Loucy (cell line): ENCODE measurements around the gene NELFB.
"Not testable (repeated sequence)": the region's sequence is repeated elsewhere in the genome, so short reads cannot be mapped to it uniquely, and the experiment has no call there.

Source experiments
- H2AFZ ChIP-seq: fragments of 200-600 bp; sonication (generic); 2 replicates; pipeline ENCODE4 v1.6.0; 2016; ENCODE audit warnings: antibody characterized with exemption, mild to moderate bottlenecking, low read length, moderate library complexity
- H3F3A ChIP-seq: fragments of 200-600 bp; 2 replicates; pipeline ENCODE4 v1.6.0; 2016; ENCODE audit warnings: antibody characterized with exemption, low read depth, mild to moderate bottlenecking
- H3K27me3 ChIP-seq: fragments of 200-600 bp; sonication (generic); 2 replicates; pipeline ENCODE4 v1.6.1; 2014; ENCODE audit warnings: low read length, mild to moderate bottlenecking; ENCODE audit not compliant: insufficient read depth, poor library complexity, severe bottlenecking
- H3K36me3 ChIP-seq: fragments of 200-600 bp; sonication (generic); 2 replicates; pipeline ENCODE4 v1.6.1; 2016; ENCODE audit warnings: low read length; ENCODE audit not compliant: insufficient read depth
- H3K4me1 ChIP-seq: fragments of 200-600 bp; sonication (generic); 2 replicates; pipeline ENCODE4 v1.5.1; 2014; ENCODE audit warnings: low read length, mild to moderate bottlenecking; ENCODE audit not compliant: insufficient read depth, poor library complexity, severe bottlenecking
- H3K4me2 ChIP-seq: fragments of 200-600 bp; sonication (generic); 2 replicates; pipeline ENCODE4 v1.6.0; 2014; ENCODE audit warnings: antibody characterized with exemption, low read length, low read depth, mild to moderate bottlenecking; ENCODE audit not compliant: poor library complexity, severe bottlenecking
- H3K4me3 ChIP-seq: fragments of 200-600 bp; sonication (generic); 2 replicates; pipeline ENCODE4 v1.5.1; 2014; ENCODE audit warnings: low read length, mild to moderate bottlenecking, mixed read lengths; ENCODE audit not compliant: poor library complexity, severe bottlenecking
- H3K79me2 ChIP-seq: fragments of 200-600 bp; sonication (generic); 2 replicates; pipeline ENCODE4 v1.6.1; 2014; ENCODE audit warnings: low read length; ENCODE audit not compliant: insufficient read depth
- H3K9ac ChIP-seq: fragments of 200-600 bp; sonication (generic); 2 replicates; pipeline ENCODE4 v1.6.0; 2014; ENCODE audit warnings: mild to moderate bottlenecking, low read depth, low read length, moderate library complexity; ENCODE audit not compliant: poor library complexity, severe bottlenecking
- H3K9me2 ChIP-seq: fragments of 200-600 bp; sonication (generic); replicated peaks from 2 replicates; pipeline ENCODE4 v1.6.1; 2016; ENCODE audit warnings: low read depth, low read length, mixed read lengths
- H3K9me3 ChIP-seq: fragments of 200-600 bp; sonication (generic); 2 replicates; pipeline ENCODE4 v1.6.1; 2014; ENCODE audit warnings: mild to moderate bottlenecking, antibody characterized with exemption, low read length, low read depth; ENCODE audit not compliant: insufficient read depth
- H4K20me1 ChIP-seq: fragments of 200-600 bp; sonication (generic); 2 replicates; pipeline ENCODE4 v1.6.0; 2014; ENCODE audit warnings: antibody characterized with exemption, low read length, mild to moderate bottlenecking; ENCODE audit not compliant: insufficient read depth, poor library complexity, severe bottlenecking
- EZH2phosphoT487 ChIP-seq: fragments of 200-600 bp; IDR thresholded peaks from 2 replicates; pipeline ENCODE4 v1.6.1; 2018; ENCODE audit warnings: antibody characterized with exemption, mild to moderate bottlenecking, moderate library complexity, borderline replicate concordance
- TF ChIP-seq, protein P1 (sequence below): fragments of 200-600 bp; sonication (generic); conservative IDR thresholded peaks from 2 replicates; pipeline ENCODE4 v1.5.1; 2014; ENCODE audit warnings: mild to moderate bottlenecking, antibody characterized with exemption, low read length

NELFB gene

DNA sequence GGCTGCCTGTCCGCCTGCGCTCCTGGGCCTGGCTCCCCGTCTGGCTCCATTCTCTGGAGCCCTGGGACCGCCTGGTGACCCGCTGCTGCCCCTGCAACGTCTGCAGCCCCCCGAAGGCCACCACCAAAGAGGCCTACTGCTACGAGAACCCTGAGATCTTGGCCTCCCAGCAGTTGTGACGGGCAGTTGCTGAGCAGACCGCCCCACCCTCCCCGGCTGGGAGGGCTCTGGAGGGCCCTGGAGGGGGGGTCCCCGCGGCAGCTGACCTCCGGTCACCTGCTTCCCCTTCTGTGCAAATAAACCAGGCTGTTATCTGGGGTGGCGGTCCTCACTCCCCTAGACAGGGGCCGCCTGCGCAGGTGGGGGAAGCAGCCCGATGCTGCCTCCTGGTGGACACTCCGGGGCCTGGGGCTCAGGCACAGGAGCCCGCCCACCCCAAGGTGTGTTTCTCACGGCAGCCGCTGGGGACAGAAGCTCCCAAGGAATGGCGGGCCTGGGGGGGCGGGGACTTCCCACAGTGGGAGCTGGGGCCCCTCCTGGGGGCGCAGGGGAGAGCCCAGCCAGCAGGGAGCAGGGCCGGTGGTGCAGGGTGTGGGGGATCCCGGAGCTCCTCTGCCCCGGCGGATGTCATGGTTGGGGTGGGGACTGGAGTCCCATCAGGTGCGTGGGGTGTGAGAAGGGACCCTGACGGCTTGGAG lies 18.7 kb upstream of the NELFB start:
- TF ChIP-seq, protein P1, sequence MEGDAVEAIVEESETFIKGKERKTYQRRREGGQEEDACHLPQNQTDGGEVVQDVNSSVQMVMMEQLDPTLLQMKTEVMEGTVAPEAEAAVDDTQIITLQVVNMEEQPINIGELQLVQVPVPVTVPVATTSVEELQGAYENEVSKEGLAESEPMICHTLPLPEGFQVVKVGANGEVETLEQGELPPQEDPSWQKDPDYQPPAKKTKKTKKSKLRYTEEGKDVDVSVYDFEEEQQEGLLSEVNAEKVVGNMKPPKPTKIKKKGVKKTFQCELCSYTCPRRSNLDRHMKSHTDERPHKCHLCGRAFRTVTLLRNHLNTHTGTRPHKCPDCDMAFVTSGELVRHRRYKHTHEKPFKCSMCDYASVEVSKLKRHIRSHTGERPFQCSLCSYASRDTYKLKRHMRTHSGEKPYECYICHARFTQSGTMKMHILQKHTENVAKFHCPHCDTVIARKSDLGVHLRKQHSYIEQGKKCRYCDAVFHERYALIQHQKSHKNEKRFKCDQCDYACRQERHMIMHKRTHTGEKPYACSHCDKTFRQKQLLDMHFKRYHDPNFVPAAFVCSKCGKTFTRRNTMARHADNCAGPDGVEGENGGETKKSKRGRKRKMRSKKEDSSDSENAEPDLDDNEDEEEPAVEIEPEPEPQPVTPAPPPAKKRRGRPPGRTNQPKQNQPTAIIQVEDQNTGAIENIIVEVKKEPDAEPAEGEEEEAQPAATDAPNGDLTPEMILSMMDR, result peak; percentile 96
- no peak for TF ChIP-seq EZH2phosphoT487
- Histone ChIP-seq H3K9ac (peak overlapping the region; percentile 55), H3K9me3 (no peaks in the 10 kb centered on the region), H2AFZ (no peak overlapping the region), H3K36me3 (no peaks in the 10 kb centered on the region), H3K79me2 (peaks cover 25% of the 10 kb centered on the region; the same call in 1 of the 2 replicates), H3K27me3 (no peaks in the 10 kb centered on the region), H3K4me3 (peak overlapping the region; percentile 57), H3K9me2 (no peaks in the 10 kb centered on the region), H3F3A (0 out of 2 replicates have a peak, but pooled peaks cover 6% of the 10 kb centered on the region), H3K4me1 (peaks cover 25% of the 10 kb centered on the region), H4K20me1 (no peaks in the 10 kb centered on the region), H3K4me2 (peak overlapping the region; percentile 75)

DNA sequence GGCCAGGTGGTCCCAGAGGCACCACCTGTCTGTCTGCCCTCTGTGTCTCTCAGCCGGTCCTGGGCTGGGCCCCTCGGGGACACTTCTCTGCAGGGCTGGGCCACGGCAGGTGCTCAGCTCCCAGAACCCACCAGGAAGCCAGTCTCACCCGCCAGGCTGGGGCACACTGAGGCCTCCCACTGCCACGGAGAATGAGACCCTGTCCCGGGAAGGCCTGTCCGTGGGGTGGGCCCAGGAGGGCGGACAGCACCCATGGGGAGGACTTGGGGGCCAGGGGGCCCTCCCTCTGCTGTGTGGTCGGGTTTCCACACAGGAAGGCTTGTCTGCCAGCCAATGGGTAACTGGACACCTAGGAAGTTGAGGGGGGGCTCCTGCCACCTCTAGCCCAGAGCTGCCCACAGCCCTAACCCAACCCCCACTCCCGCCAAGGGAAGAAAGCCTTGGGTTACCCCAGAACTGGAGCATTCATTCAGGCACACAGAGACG lies 18.1 kb upstream of the NELFB start:
- Histone ChIP-seq H3K36me3 (peaks cover 2% of the 10 kb centered on the region; the same call in 1 of the 2 replicates), H3K9me2 (no peaks in the 10 kb centered on the region), H3K4me2 (peak overlapping the region; percentile 75), H3K9me3 (no peaks in the 10 kb centered on the region), H3K4me3 (peak overlapping the region; percentile 57), H4K20me1 (peaks cover 4% of the 10 kb centered on the region), H3K79me2 (peaks cover 30% of the 10 kb centered on the region), H3K4me1 (peaks cover 25% of the 10 kb centered on the region), H3F3A (0 out of 2 replicates have a peak, but pooled peaks cover 6% of the 10 kb centered on the region), H2AFZ (no peak overlapping the region), H3K9ac (peak overlapping the region; percentile 55), H3K27me3 (no peaks in the 10 kb centered on the region)
- TF ChIP-seq, protein P1, result no peak
- TF ChIP-seq EZH2phosphoT487, result no peak

DNA sequence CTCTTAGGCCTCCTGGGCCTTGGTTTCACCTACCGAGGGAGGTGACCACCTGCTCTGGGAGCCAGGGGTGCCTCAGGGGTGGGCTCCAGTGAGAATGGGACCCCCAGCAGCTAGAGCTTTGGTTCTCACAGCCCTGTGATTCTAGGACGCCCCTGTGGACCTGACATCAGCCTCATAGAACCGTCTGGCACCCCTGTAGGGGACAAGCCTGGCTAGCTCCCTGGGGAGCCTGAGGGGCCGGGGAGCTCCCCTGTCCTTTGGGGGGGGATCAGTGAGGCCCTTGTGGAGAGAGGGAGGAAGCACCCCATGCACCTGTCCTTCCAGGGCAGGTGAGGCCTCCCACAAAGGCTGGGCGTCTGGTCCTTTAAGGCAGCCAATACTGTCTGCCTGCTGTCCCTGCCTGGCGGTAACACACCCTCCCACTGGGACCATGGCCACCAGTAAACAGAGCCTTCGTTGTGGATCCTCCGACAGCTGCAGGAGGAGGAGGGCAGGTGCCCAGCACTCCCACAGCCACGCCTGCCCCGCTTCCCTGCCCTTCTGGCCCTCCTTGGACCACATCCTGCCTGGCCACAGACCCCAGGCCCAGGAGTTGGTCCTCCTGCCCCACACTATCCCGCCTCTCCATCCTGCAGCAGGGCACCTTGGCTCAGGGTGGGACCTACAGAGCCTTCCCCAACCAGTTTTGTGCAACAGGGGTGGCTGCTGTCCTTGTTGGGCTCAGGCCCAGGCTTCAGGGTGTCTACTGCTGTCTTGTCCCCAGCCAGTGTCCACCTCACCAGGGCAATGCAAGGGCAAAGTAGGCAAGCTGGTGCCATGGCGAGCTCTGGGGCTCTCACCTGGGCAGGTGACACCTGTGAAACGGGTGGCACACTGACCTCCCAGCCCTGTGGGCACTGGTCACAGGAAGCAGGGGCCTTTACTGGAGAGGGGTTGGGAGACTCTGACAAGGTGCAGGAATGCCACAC lies 17.1 kb upstream of the NELFB start:
- TF ChIP-seq, protein P1, result no peak
- TF ChIP-seq EZH2phosphoT487, result no peak
- no peaks in the 10 kb centered on the region for H3K9me3 ChIP-seq
- H3K4me3 ChIP-seq, result no peak overlapping the region
- 0 out of 2 replicates have a peak, but pooled peaks cover 6% of the 10 kb centered on the region for H3F3A ChIP-seq
- peaks cover 15% of the 10 kb centered on the region for H4K20me1 ChIP-seq
- peaks cover 41% of the 10 kb centered on the region for H3K79me2 ChIP-seq
- peak overlapping the region; percentile 55 for H3K9ac ChIP-seq
- H3K4me1 ChIP-seq, result peaks cover 32% of the 10 kb centered on the region
- no peaks in the 10 kb centered on the region for H3K9me2 ChIP-seq
- peak overlapping the region; percentile 75 for H3K4me2 ChIP-seq
- no peaks in the 10 kb centered on the region for H3K27me3 ChIP-seq
- no peak overlapping the region for H2AFZ ChIP-seq
- peaks cover 13% of the 10 kb centered on the region; the same call in 1 of the 2 replicates for H3K36me3 ChIP-seq

DNA sequence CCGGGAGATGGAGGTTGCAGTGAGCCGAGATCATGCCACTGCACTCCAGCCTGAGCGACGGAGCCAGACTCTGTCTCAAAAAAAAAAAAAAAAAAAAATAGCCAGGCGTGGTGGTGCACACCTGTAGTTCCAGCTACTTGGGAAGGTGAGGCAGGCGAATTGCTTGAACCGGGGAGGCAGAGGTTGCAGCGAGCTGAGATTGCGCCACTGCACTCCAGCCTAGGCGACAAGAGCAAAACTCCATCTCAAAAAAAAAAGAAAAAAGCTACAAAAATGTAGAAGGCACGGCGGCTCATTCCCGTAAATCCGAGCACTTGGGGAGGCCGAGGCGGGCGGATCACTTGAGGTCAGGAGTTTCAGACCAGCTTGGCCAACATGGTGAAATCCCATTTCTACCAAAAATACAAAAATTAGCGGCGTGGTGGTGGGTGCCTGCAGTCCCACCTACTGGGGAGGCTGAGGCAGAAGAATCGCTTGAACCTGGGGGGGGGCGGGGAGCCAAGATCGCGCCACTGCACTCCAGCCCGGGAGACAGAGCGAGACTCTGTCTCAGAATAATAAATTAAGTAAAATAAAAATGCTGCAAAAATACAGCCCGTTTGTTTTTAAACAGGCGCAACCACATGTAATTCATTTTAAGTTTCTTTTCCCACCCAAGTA lies 15.5 kb upstream of the NELFB start:
- H3K27me3 ChIP-seq, H3F3A ChIP-seq, H3K9me2 ChIP-seq, H3K9me3 ChIP-seq: not testable (repeated sequence)
- H4K20me1 ChIP-seq, result peaks cover 24% of the 10 kb centered on the region
- H3K9ac ChIP-seq, result peak overlapping the region; percentile 87
- H2AFZ ChIP-seq, result peak overlapping the region; percentile 90
- H3K4me1 ChIP-seq, result peaks cover 40% of the 10 kb centered on the region
- H3K79me2 ChIP-seq, result peaks cover 51% of the 10 kb centered on the region
- peaks cover 21% of the 10 kb centered on the region; the same call in 1 of the 2 replicates for H3K36me3 ChIP-seq
- peak overlapping the region; percentile 79 for H3K4me3 ChIP-seq
- H3K4me2 ChIP-seq, result peak overlapping the region; percentile 75
